Tibial nerve (tissue), 3 donors: ENCODE measurements around the gene SLC38A1.

Source experiments
- CTCF ChIP-seq, 5 experiments: fragments of 200-600 bp in 3 of 5; fragments of 450-650 bp in 2 of 5; sonication (generic) in 3 of 5; IDR thresholded peaks; one replicate each; pipeline ENCODE4 v1.5.1; 2016 to 2019; ENCODE audit warnings: antibody characterized with exemption in 5 of 5, mild to moderate bottlenecking in 3 of 5, moderate library complexity in 2 of 5
- POLR2A ChIP-seq, 2 donors: fragments of 450-650 bp; IDR thresholded peaks; one replicate each; pipeline ENCODE4 v1.6.1; 2017; ENCODE audit warnings: antibody characterized with exemption in 2 of 2, mild to moderate bottlenecking in 2 of 2, moderate library complexity in 2 of 2

GRCh38 chr12:46149079-46149464, 119.8 kb downstream of the SLC38A1 start:
- TF ChIP-seq CTCF (IDR thresholded peaks at IDR 0.05) (no peak), POLR2A (IDR thresholded peaks at IDR 0.05) (no peak)
